ENCODE data around the gene TXN2.
A peak's percentile ranks its signal among the peaks of the same experiment; 100 is the strongest.

The TXN2 gene

DNA sequence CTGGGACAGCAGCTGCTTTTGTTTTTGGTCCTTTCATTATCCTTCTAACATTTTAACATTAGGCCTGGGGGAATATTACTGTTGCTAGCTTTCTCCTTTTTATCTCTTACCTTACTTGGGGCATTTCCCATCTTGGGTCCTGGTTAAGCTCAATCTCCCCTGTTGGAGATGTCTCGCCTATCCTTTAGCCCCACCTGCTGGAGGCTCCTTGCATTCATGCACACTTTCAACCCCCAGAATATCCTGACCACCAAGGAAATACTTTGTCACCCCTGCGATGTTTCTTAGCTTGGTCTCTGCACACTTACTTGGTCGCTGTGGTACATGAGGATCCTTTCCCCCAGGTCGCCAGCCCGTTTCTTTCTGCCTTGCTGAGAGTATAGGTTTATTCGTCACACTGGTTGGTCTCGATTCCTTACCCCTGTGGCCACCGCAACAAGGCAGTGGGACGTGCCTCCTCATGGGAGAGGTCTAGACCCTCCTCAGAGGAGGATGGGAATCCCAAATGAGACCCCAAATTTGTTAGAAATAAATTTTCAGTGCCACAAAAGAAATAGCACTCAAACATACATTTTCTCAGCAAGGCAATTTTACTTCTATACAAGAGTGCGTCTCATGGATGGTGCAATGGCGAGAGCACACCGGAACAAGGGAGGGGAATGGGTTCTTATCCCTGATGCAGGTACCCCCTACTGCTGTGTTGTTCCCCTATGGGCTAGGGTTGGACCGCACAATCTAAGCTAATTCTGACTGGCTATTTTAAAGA lies 5.4 kb upstream of the TXN2 start:
- Histone ChIP-seq H2AFZ (ENCODE audit: low read depth, low read length) (no peak overlapping the region), H2BK5ac (ENCODE audit: low read depth, low read length, poor library complexity, severe bottlenecking) (no peak overlapping the region), H3K4me3 (ENCODE audit: insufficient read depth in 1 of 2, low read depth in 1 of 2, low read length in 2 of 2) (no peak overlapping the region), H3K18ac (ENCODE audit: low read depth in 1 of 2, low read length in 2 of 2) (no peak overlapping the region), H2BK12ac (ENCODE audit: low read length in 2 of 2) (no peak overlapping the region), H3K23ac (ENCODE audit: low read length in 2 of 2) (no peak overlapping the region), H3K4ac (ENCODE audit: low read depth in 1 of 2, low read length in 2 of 2) (no peak overlapping the region), H3K27ac (ENCODE audit: low read length, poor library complexity, severe bottlenecking) (no peak overlapping the region), H2BK15ac (ENCODE audit: low read depth, poor library complexity, severe bottlenecking) (no peak overlapping the region), H3K79me1 (replicated peaks; ENCODE audit: low read length, poor library complexity, severe bottlenecking) (peaks cover 1% of the 10 kb centered on the region), H4K8ac (ENCODE audit: low read length) (no peak overlapping the region), H3K36me3 (ENCODE audit: control insufficient read depth in 1 of 2, insufficient read depth in 2 of 2, low read depth in 1 of 2, low read length in 2 of 2) (peaks cover 12 to 32% of the 10 kb centered on the region in 2 experiments), H3K27me3 (ENCODE audit: control insufficient read depth in 1 of 2, insufficient read depth in 1 of 2, low read length in 2 of 2) (no peaks in the 10 kb centered on the region), H3K4me1 (ENCODE audit: control insufficient read depth, insufficient read depth, low read depth, low read length) (no peaks in the 10 kb centered on the region), H3K9me3 (ENCODE audit: control insufficient read depth, low read length) (peaks cover 8% of the 10 kb centered on the region), H3K9ac (ENCODE audit: low read length) (no peak overlapping the region), H3K4me2 (ENCODE audit: low read length, poor library complexity, severe bottlenecking) (no peak overlapping the region), H2BK120ac (ENCODE audit: low read depth, low read length) (no peak overlapping the region), H2AK5ac (ENCODE audit: low read length, severe bottlenecking) (no peak overlapping the region), H3K14ac (ENCODE audit: low read length in 2 of 2) (no peak overlapping the region), H4K91ac (ENCODE audit: low read length) (no peak overlapping the region)
- DNase-seq, result peak; percentile 80
- WGBS, result 77% methylated on average over 13 of the region's 13 CpGs

DNA sequence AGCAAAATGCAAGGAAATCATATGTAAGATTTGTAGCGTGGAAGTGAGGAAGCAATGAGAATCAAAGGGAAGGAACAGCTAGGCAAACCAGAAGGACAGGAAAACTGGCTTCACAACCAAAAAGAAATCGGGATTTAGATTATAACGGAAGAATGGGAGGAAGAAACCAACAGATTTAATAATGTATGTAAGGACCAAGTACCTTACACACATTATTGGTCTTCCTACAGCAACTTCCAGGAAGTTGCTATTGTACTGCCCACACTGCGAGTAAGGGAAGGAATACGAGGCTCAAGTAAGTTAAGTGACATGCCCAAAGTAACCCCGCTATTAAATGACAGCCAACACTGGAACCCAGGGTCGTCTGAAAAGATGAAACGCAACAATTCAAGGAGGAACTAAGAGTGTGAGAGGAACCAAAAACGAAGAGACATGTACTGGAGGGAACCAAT lies 473 bp downstream of the TXN2 start:
- peak overlapping the region; percentile 100 for H4K8ac ChIP-seq (ENCODE audit: low read length)
- no peak for DNase-seq
- H3K27me3 ChIP-seq (ENCODE audit: control insufficient read depth in 1 of 2, insufficient read depth in 1 of 2, low read length in 2 of 2), result no peaks in the 10 kb centered on the region
- peak overlapping the region; percentile 75 for H2BK5ac ChIP-seq (ENCODE audit: low read depth, low read length, poor library complexity, severe bottlenecking)
- peaks cover 23 to 39% of the 10 kb centered on the region in 2 experiments for H3K36me3 ChIP-seq (ENCODE audit: control insufficient read depth in 1 of 2, insufficient read depth in 2 of 2, low read depth in 1 of 2, low read length in 2 of 2)
- peak overlapping the region; percentile 94 for H3K9ac ChIP-seq (ENCODE audit: low read length)
- H3K79me1 ChIP-seq (replicated peaks; ENCODE audit: low read length, poor library complexity, severe bottlenecking), result peaks cover 21% of the 10 kb centered on the region
- peak overlapping the region; percentile 41 for H2AK5ac ChIP-seq (ENCODE audit: low read length, severe bottlenecking)
- H2BK15ac ChIP-seq (ENCODE audit: low read depth, poor library complexity, severe bottlenecking), result no peak overlapping the region
- no peak overlapping the region for H3K14ac ChIP-seq (ENCODE audit: low read length in 2 of 2)
- peak overlapping the region; percentile 71 to 84 for H3K4me3 ChIP-seq (ENCODE audit: insufficient read depth in 1 of 2, low read depth in 1 of 2, low read length in 2 of 2)
- H2AFZ ChIP-seq (ENCODE audit: low read depth, low read length), result no peak overlapping the region
- no peak overlapping the region for H3K23ac ChIP-seq (ENCODE audit: low read length in 2 of 2)
- H3K4me1 ChIP-seq (ENCODE audit: control insufficient read depth, insufficient read depth, low read depth, low read length), result peaks cover 7% of the 10 kb centered on the region
- WGBS, result 24% methylated on average over 7 of the region's 9 CpGs
- H3K18ac ChIP-seq (ENCODE audit: low read depth in 1 of 2, low read length in 2 of 2), result peak overlapping the region in 1 of 2 experiments; percentile 99
- peak overlapping the region; percentile 34 for H3K27ac ChIP-seq (ENCODE audit: low read length, poor library complexity, severe bottlenecking)
- peak overlapping the region; percentile 89 for H2BK120ac ChIP-seq (ENCODE audit: low read depth, low read length)
- peak overlapping the region; percentile 52 to 99 for H3K4ac ChIP-seq (ENCODE audit: low read depth in 1 of 2, low read length in 2 of 2)
- H3K9me3 ChIP-seq (ENCODE audit: control insufficient read depth, low read length), result no peaks in the 10 kb centered on the region
- peak overlapping the region; percentile 99 for H4K91ac ChIP-seq (ENCODE audit: low read length)
- peak overlapping the region; percentile 58 for H3K4me2 ChIP-seq (ENCODE audit: low read length, poor library complexity, severe bottlenecking)
- H2BK12ac ChIP-seq (ENCODE audit: low read length in 2 of 2), result no peak overlapping the region

DNA sequence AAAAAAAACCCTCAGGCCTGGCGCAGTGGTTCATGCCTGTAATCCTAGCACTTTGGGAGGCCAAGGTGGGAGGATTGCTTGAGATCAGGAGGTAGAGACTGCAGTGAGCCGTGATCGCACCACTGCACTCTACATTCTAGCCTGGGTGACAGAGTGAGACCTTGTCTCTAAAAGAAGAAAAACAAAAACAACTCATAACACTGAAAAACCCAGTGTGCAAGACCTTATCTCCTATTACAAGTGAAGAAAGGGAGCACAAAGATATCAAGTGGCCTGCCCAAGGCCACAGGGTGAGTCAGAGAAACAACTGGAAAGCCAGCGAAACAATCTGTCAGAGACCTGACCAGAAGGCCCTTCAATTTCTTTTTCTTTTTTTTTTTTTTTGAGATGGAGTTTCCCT lies 2.5 kb downstream of the TXN2 start:
- WGBS, result 89% methylated on average over 4 of the region's 4 CpGs
- DNase-seq, result no peak
- no peak overlapping the region for H4K8ac ChIP-seq (ENCODE audit: low read length)

DNA sequence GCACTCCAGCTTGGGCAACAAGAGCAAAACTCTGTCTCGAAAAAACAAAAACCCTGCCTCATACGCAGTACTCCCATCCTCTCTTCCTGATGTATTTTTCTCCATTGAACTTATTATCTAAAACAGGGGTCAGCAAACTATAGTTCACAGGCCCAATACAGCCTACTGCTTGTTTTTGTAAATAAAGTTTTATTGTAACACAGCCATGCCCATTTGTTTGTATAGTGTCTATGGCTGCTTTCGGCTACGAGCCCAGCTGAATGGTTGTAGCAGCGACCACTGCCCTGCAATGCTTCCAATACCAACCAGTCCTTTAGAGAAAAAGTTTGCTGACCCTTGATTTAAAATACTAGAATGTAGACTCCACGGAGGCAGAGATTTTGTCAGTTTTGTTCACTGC lies 6.1 kb downstream of the TXN2 start:
- DNase-seq, result no peak
- Histone ChIP-seq H3K9me3 (ENCODE audit: control insufficient read depth, low read length) (no peaks in the 10 kb centered on the region), H3K18ac (ENCODE audit: low read depth in 1 of 2, low read length in 2 of 2) (no peak overlapping the region), H3K23ac (ENCODE audit: low read length in 2 of 2) (no peak overlapping the region), H2AFZ (ENCODE audit: low read depth, low read length) (no peak overlapping the region), H3K79me1 (replicated peaks; ENCODE audit: low read length, poor library complexity, severe bottlenecking) (peaks cover 30% of the 10 kb centered on the region), H3K27me3 (ENCODE audit: control insufficient read depth in 1 of 2, insufficient read depth in 1 of 2, low read length in 2 of 2) (no peaks in the 10 kb centered on the region), H2AK5ac (ENCODE audit: low read length, severe bottlenecking) (no peak overlapping the region), H2BK15ac (ENCODE audit: low read depth, poor library complexity, severe bottlenecking) (no peak overlapping the region), H3K36me3 (ENCODE audit: control insufficient read depth in 1 of 2, insufficient read depth in 2 of 2, low read depth in 1 of 2, low read length in 2 of 2) (peaks cover 63 to 85% of the 10 kb centered on the region in 2 experiments), H3K4ac (ENCODE audit: low read depth in 1 of 2, low read length in 2 of 2) (no peak overlapping the region), H3K14ac (ENCODE audit: low read length in 2 of 2) (no peak overlapping the region), H3K27ac (ENCODE audit: low read length, poor library complexity, severe bottlenecking) (no peak overlapping the region), H3K4me1 (ENCODE audit: control insufficient read depth, insufficient read depth, low read depth, low read length) (peaks cover 14% of the 10 kb centered on the region), H2BK120ac (ENCODE audit: low read depth, low read length) (no peak overlapping the region), H2BK12ac (ENCODE audit: low read length in 2 of 2) (no peak overlapping the region), H3K9ac (ENCODE audit: low read length) (no peak overlapping the region), H3K4me3 (ENCODE audit: insufficient read depth in 1 of 2, low read depth in 1 of 2, low read length in 2 of 2) (no peak overlapping the region), H4K91ac (ENCODE audit: low read length) (no peak overlapping the region), H4K8ac (ENCODE audit: low read length) (no peak overlapping the region), H3K4me2 (ENCODE audit: low read length, poor library complexity, severe bottlenecking) (no peak overlapping the region), H2BK5ac (ENCODE audit: low read depth, low read length, poor library complexity, severe bottlenecking) (no peak overlapping the region)
- WGBS, result 98% methylated on average over 6 of the region's 6 CpGs

More for the DNA sequence above, 2.5 kb downstream of the TXN2 start:
- H2BK12ac ChIP-seq (ENCODE audit: low read length in 2 of 2), result no peak overlapping the region
- H2AFZ ChIP-seq (ENCODE audit: low read depth, low read length), result no peak overlapping the region
- no peaks in the 10 kb centered on the region for H3K9me3 ChIP-seq (ENCODE audit: control insufficient read depth, low read length)
- no peak overlapping the region for H2BK5ac ChIP-seq (ENCODE audit: low read depth, low read length, poor library complexity, severe bottlenecking)
- H3K9ac ChIP-seq (ENCODE audit: low read length), result no peak overlapping the region
- H4K91ac ChIP-seq (ENCODE audit: low read length), result no peak overlapping the region
- H3K18ac ChIP-seq (ENCODE audit: low read depth in 1 of 2, low read length in 2 of 2), result no peak overlapping the region
- no peak overlapping the region for H2BK120ac ChIP-seq (ENCODE audit: low read depth, low read length)
- peaks cover 7% of the 10 kb centered on the region for H3K4me1 ChIP-seq (ENCODE audit: control insufficient read depth, insufficient read depth, low read depth, low read length)
- H2AK5ac ChIP-seq (ENCODE audit: low read length, severe bottlenecking), result no peak overlapping the region
- H3K4me2 ChIP-seq (ENCODE audit: low read length, poor library complexity, severe bottlenecking), result no peak overlapping the region
- H3K27ac ChIP-seq (ENCODE audit: low read length, poor library complexity, severe bottlenecking), result no peak overlapping the region
- H3K79me1 ChIP-seq (replicated peaks; ENCODE audit: low read length, poor library complexity, severe bottlenecking), result peaks cover 27% of the 10 kb centered on the region
- H3K36me3 ChIP-seq (ENCODE audit: control insufficient read depth in 1 of 2, insufficient read depth in 2 of 2, low read depth in 1 of 2, low read length in 2 of 2), result peaks cover 41 to 59% of the 10 kb centered on the region in 2 experiments
- H3K14ac ChIP-seq (ENCODE audit: low read length in 2 of 2), result no peak overlapping the region
- no peak overlapping the region for H3K4me3 ChIP-seq (ENCODE audit: insufficient read depth in 1 of 2, low read depth in 1 of 2, low read length in 2 of 2)
- no peaks in the 10 kb centered on the region for H3K27me3 ChIP-seq (ENCODE audit: control insufficient read depth in 1 of 2, insufficient read depth in 1 of 2, low read length in 2 of 2)
- H2BK15ac ChIP-seq (ENCODE audit: low read depth, poor library complexity, severe bottlenecking), result no peak overlapping the region
- no peak overlapping the region for H3K4ac ChIP-seq (ENCODE audit: low read depth in 1 of 2, low read length in 2 of 2)
- no peak overlapping the region for H3K23ac ChIP-seq (ENCODE audit: low read length in 2 of 2)
